ENCODE data around the gene SLC9A9.
"Not testable (repeated sequence)": the region's sequence is repeated elsewhere in the genome, so short reads cannot be mapped to it uniquely, and the experiment has no call there.

SLC9A9 gene

DNA sequence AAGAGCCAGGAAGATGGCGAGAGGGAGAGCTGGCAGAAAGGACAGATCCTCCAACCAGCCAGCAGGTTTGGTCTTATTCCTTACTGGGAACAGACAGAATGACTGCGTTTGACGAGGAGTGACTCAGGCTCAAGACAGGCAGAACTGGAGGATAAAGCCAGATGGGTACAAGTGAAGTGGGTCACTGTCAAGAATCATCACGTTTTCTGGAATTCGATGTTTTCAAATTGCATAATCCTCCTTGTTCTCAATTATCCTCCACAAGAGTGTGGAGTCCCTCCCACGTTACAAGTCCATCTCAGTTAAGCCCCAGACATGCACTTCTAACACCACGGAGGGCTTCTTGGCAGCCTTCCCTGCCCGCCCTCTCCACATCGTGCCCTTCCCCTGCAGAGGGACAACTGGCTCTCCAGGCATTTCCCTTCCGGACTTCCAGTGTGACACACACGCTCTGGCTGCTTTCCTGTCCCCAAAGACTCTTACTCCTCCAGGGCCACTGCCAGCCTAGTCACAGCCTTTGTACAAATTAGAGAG is 545.6 kb downstream of the SLC9A9 start:
- no peak for DNase-seq

DNA sequence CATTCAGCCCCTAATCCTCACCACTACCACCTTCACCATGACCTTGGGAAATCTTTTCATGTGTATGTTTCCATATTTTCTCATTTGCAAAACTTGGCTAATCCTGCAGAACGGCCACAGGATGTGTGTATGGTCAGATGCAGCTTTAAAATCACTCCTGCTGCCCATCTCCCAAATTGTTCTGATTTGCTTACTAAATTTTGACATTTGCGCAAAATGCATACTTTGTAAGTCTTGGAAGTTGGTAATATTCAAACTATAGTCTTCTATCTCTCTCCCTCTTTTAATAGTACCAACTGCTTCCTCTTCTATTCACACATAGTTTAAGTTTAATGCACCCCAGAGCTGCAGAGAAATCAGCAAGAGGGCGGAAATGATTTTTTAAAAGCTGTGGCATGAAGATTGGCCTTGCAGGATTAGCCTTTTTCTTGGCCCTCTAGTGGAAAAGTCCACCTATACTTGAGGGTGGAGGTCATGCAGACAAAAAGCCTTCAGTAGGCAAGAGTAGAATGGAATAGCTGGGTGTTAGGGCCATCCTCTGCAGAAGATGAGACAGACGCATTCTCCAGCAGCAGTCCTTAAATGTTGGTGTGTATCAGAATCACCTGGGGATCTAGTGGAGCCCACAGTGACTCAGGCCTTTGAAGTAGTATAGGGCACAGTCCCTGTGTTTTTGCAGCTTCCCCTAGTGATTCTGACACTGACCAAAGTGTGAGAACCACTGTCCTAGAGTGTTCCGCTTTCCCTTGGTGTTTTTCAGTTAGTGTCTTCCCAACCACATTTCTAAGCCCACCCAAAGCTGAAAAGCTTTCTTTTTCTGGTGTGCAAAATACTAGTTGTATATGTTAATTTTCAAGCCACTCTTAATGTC is 547.0 kb downstream of the SLC9A9 start:
- DNase-seq, result no peak

DNA sequence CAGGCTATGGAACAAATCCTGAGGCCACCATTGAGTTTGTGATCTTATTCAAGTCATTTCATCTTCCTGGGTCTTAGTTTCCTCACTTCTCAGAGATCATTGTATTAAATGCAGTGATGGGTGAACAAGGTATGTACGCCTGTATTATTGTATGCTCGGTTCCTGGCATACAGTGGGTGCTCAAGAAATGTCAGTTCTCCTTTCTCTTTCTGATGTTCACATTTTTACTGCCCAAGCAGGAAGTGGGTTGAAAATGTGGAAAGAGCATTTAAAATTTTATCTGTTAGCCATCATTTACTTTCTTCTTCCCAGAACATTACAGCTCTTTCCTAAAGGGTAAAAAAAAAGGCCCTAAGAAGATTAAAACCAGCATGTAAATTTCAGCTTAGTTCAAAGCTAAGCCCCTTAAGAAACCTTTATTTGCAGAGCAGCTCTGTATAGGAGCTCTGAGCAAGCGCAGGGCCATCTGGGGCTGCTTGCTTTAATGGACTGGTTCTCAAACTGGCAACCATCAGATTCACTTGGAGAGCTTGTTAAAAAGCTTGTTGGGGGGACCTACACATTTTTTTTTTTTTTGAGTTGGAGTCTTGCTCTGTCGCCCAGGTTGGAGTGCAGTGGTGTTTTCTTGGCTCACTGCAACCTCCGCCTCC is 549.3 kb downstream of the SLC9A9 start:
- DNase-seq, result no peak

- DNase-seq, result no peak
Observed at GRCh38 chr3:143298380-143298779, 549.9 kb downstream of the SLC9A9 start.

DNA sequence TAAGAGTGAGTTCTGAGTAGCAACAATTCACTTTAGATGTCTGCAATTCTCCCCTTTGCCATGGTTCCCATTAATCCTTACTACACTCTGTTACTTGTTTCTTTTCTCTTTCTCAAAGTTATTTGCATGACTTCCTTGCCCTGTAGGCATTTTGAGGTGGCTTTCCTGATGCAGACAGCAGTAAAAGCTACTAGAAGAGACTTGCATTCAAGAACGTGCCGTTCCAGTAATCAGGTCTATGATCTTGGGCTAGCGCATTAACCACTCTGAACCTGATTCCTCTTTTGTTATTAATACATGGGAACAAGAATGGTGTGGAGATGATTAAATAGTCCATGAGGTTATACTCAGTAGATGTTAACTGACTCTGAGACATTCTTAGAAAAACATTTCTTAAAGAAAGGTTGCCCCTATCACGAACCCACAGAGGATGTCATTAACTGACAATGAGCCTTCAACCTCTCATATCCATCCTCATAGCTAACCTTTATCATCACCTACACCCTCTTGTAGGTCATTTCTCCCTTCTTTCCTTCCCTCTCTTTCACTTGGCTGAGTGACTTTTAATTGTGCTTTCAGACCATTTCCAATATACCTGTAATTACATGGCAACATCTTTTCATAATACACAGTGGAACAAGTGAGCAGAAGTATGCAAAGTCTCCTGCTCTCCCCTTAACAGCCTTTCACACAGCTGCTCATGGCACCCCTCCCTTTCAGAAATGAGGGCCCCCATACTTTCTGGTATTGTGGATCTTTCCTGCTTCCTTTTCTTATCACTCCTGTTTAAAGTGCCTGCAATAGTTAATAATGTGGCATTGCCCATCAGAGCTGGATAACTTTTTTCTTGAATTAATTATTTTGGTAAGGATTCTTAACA is 552.8 kb downstream of the SLC9A9 start:
- no peak for DNase-seq

- DNase-seq, result no peak
Observed at GRCh38 chr3:143294188-143294587, 554.1 kb downstream of the SLC9A9 start.

- DNase-seq, result no peak
Observed at GRCh38 chr3:143291836-143292447, 556.3 kb downstream of the SLC9A9 start.

- DNase-seq, result no peak
Observed at GRCh38 chr3:143288944-143289343, 559.3 kb downstream of the SLC9A9 start.

DNA sequence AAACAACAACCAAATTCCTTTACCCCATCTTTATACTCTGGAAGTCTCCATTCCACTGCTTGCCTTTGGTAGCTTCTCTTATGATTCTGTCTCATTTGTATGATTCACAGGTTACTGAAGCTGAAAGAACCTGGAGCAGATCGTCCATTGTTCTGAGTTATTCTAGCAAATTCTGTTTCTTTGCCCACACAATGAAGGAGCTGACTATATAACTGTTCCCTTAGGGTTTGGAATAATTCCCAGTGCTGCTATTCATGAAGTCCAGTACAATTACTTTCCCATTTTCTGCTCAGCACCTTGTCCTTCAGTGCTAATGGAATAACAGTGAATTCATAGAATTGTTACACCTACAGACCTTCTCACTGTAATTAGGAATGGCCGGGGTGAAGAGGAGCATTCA is 560.9 kb downstream of the SLC9A9 start:
- no peak for DNase-seq

DNA sequence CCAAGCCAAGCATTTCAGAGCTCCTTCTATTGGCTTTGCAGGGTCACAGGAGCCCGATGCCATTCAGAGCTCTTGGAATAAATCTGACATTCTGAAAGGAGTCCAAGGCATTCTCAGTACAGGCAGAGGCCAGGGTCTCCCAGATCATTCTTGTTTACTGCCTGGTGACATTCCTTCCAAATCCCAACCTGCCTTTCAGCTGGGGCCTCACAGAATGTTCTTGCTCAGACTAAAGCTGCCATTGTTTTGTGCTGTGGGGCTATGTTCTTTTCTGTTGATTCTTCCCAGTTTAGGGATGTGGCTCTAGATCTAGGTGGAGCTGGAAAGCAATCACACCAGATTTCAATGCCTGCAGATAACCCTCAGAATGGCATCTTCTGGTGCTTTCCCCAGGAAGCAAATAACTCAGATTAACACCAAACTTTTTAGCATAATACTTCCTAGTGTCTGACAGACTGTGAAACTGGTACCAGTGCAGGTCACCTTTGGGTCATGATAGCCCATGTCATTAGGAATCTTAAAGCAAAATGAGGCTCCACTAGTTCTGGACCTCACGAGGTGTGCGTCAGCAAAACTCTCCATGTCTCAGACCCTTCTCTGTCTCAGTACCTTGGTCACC is 561.8 kb downstream of the SLC9A9 start:
- DNase-seq, result no peak

GRCh38 chr3:143283432-143284128 is 564.7 kb downstream of the SLC9A9 start:
- no peak for DNase-seq

DNA sequence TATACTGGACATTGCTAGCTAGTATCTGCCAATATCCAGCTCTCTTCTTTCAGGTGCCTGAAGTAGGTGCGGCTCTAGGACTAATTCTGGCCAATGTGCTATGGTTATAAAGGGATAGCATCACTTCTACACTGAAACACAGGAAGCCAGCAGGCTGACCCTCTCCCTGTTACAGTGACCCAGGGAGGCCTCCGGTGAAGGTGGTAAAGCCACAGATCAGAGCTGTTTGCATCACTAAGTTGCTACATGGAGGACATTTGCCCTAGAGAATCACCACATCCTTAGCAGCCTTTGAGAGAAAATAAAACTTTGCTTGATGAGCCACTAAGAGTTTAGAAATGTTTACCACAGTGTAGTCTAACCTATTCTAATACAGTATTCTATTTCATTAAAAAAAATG is 567.3 kb downstream of the SLC9A9 start:
- DNase-seq, result no peak

- DNase-seq, result not testable (repeated sequence)
Observed at GRCh38 chr3:143279567-143279966, 568.7 kb downstream of the SLC9A9 start.

- no peak for DNase-seq
Observed at GRCh38 chr3:143278721-143279120, 569.5 kb downstream of the SLC9A9 start.

- no peak for DNase-seq
Observed at GRCh38 chr3:143277531-143277930, 570.7 kb downstream of the SLC9A9 start.

DNA sequence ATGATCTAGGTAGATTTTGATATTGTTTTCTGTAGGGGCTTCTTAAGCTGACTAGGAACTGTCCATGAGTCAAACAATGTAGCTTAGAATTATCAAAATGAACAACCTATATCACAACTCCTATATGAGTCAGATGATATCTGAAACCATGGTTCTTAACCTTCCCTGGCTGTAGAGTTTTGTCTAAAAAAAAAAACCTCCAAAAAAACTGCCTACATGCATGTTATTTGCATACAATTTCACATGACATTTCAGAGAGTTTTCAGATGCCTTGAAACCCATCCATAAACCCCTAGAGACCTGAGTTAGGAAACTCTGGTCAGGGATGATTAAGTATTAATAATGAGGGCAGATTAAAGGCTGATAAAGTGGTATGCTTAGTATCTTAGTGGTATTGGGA is 571.7 kb downstream of the SLC9A9 start:
- no peak for DNase-seq

DNA sequence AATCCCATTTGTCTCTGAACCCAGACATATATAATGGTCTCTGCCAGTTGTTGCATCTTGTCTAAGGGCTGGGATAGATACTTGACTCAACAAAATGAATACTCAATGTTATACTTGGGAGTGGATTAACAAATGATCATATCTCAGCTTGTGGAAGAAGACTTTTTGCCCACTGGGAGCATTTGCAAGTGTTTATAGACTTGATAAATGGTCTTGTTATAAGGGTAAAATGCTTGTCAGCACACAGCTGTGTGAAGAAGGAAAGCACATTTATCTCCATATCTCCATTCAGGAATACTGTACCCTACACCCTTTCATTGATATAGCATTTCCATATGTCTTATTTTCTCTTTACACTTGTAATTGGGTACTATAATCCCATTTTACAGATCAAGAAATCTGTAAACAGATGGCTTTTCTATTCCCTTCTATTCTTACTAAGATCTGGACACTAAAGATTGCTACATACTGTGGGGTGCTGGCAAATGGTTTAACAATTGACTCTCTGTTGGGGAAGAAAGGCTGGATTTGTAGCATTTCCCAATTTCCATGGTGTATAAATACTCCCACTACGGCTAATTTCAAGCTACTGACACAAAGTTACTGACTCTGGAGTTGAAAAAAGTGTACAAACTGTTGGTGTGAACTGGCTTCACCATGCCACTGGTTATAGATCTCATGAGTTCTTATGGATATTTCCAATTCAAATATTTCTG is 574.1 kb downstream of the SLC9A9 start:
- DNase-seq, result no peak

DNA sequence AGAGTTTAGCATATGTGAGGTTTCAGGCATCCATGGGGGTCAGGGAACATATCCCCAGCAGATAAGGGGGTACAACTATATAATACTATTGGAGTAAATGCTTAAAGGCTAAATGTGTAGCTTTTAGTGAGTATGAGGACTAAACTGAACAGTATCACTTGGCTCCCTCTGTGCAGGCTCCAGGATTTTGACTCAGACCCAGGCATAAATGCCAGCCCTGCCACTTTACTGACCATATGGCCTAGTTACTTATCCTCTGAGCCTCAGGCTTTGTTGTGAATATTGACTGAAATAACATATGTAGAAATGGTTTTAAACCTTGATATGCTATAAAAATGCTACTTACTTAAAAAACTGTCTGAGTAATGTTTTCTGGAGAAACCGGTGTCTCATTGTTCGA is 577.1 kb downstream of the SLC9A9 start:
- DNase-seq, result no peak

DNA sequence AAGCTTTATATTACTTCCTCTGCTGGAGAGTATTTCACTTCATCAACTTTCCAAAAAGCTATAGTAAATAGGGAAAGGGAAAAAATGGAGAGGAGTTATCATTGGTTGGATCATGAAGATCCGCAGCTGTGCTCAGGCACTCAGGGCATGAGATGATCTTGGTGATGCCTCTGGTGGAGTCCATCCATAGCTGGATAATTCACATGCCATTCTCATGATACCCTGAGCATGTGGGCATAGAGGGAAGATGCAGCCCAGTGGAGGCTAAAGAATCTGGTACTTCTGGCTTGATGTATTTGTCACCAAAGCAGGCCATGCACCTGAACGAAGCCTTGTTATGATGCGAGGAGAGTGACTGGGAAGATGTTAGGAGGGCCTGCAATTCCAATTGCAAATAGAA is 578.5 kb downstream of the SLC9A9 start:
- no peak for DNase-seq

DNA sequence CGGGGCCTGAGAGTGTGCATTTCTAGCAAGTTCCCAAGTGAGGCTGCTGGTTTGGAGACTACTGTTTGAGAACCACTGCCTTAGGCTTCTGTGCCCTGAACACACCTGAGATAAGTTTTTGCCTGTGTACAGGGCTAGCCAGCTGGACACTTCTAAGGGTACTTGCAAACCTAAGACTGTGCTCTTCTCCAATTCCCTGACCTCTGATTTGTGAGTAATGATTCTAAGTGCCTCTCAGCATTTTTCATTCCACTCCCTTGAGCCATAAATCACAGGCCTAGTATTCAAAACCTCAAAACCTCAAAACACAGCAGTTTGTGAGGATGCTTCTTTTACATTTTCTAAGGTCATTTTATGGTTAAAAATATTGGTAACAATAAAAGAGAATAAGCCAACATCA is 580.3 kb downstream of the SLC9A9 start:
- no peak for DNase-seq

DNA sequence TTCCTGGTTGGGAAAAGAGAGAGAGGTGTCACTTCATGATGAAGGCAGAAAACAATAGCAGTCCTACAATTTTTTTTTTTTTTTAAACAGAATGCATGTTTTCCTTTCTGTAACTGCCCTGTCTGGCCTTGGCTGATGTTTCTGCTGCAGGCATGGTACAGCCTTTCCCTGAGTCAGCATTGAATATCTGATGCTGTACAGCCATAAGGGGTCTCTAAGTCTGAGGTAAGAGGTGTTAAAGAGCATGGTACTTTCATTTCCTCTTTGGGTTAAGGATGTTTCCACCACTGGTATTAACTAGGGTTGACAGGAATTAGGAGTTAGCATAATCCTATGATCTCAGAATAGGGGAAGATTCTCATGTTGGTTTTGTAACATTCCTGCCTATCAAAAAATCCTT is 581.3 kb downstream of the SLC9A9 start:
- no peak for DNase-seq

Measured in CD4-positive, alpha-beta T cell treated with Interleukin-17A for 1 hour (primary cell).